Measurements from ENCODE around the gene GRM8.
"Not testable (repeated sequence)": the region's sequence is repeated elsewhere in the genome, so short reads cannot be mapped to it uniquely, and the experiment has no call there.

GRCh38 chr7:126668762-126669161 lies 584.0 kb downstream of the GRM8 start:
- TF ChIP-seq CTCF (IDR thresholded peaks at IDR 0.05; ENCODE audit: borderline replicate concordance, extremely low read depth, low read length, poor library complexity, severe bottlenecking); EZH2 (IDR thresholded peaks at IDR 0.05; ENCODE audit: borderline replicate concordance, low read depth, low read length, severe bottlenecking): not testable (repeated sequence)

All from DND-41 (cell line).